Stimulated activated CD8-positive, alpha-beta memory T cell treated with anti-CD3 and anti-CD28 coated beads, Interleukin-12 subunit alpha, Interleukin-12 subunit beta, amount 100 ng/mL, for 1 hour (primary cell): ENCODE results near the gene ANTXRL.
"Not testable (repeated sequence)": the region's sequence is repeated elsewhere in the genome, so short reads cannot be mapped to it uniquely, and the experiment has no call there.

Source experiments
- DNase-seq: peaks from one replicate; pipeline ENCODE4 v3.0.0-alpha.2; 2020; ENCODE audit warnings: low read depth

The ANTXRL gene

DNA sequence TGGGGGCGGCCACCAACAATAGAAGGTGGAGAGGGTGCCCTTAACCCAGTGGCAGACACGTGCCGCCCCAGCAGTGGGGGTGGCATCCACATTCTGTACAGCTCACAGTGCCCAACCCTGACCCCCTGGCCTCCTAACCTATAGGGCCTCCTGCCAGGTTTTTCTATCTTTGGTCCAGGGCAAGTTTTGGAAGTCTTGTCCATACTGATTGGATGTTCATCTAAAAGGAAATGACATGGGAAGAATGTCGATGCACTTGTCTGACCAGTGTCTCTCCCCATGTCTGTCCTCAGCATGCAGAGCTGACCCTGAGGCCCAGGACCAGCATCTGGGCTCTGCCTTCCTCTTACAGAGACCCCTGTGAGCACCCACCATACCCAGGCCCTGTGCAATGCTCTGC is 32.3 kb upstream of the ANTXRL start:
- DNase-seq = no peak

DNA sequence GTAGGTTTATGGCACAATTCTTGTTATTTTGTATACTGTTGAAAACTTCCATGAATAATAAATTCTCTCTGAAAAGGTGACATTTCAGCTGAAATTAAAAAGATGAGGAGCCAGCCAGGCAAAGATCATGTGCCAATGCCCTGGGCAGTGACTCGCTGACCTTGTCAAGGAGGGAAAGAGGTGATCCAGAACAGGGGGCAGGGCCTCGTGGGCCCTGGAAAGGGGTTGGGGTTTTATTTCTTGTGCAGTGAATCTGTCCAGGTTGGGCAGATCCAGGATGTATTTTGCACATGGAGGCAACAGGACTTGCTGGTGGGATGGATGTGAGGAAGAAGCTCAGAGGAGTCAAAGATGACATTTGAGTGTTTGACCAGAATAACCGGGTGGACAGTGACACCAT is 31.6 kb upstream of the ANTXRL start:
- not testable (repeated sequence) for DNase-seq

DNA sequence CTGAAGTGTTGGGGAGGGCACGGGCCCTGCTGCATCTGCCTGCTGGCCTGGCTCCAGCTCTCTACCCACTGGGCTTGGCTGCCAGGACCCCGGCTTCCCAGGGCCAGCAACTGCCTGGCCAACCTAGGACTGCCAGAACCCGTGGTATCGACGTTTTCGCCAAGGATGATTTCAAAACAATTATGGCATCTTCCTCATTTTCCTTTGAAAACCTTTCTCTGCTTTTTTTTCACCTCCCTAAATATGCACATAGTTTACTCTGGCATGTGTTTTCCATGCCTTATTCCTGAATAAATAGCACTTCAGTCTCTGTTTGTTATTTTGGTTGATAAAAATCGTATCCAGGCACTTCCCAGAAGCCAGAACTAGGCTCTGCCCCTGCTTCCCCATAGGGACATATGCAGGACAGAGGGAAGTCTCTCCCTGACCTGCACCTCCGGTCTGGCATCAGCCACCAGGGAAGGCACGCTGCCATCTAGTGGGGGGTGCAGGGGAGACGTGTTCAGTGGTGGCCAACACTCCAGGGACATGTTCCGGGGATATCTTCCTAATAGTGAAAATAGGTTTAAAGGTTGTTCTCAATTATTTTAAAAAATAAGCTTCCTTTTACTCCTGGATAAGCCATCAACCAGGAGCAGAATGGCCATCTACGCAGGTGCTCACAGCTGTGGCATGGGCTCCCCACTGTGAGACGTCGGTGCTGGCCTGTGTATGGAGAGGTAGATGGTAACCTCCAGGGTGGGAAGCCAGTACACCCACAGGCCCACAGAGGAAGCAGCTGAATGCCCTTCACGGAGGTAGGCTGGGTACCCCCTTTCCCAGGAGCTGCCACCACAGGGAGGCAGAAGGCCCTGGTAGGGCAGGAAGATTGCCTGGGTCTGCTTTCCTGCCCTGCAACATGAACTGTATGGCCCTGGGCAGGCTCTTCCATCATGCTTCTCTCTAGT is 30.7 kb upstream of the ANTXRL start:
- peak; percentile 24 for DNase-seq

DNA sequence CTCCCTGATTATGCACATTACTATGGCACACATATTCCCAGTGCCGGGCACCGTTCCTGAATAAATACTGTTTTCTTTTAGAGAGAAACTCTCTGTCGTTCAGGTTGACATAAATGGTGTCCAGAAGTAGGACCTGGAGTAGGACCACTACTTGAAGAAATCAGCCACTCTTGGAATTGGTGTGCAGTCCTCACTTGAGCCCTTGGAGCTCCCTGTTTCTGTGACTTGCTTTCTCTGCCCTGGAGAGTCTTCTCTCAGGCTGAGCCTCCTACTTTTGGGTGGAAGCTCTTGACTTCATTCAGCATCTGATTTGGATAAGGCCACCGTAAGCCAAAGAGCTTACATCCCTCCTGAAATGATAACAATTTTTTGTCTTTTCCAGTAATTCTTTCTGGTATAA is 29.7 kb upstream of the ANTXRL start:
- no peak for DNase-seq

DNA sequence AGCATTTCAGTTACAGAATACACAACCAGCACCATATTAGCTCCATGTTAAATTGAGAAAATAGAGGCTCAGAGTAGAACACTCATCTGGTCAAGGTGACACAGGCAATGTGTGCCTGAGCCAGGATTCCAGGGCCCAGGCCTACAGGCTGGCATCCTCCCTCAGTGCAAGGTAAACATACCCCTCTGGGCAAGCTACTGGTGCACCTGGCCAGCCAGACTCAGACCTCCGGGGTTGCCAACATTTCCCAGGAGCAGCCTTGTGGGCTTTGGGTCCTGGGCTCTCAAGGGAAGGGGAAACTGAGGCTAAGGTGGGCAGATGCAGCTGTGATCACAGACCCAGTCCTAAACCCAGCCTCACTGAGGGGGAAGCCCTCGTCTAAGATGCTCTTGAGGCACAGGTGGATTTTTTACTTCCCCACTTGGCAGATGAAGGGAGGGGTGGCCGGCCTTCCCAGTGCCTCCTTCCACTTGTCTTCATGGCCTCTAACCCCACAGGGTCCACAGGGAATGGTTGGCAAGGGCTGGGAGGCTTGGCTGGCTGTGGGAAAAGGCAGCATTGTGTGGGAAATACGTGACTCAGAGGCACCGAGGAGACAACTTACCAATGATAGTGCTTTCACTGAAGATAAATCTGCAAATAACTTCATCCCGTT is 23.8 kb upstream of the ANTXRL start:
- DNase-seq = not testable (repeated sequence)

DNA sequence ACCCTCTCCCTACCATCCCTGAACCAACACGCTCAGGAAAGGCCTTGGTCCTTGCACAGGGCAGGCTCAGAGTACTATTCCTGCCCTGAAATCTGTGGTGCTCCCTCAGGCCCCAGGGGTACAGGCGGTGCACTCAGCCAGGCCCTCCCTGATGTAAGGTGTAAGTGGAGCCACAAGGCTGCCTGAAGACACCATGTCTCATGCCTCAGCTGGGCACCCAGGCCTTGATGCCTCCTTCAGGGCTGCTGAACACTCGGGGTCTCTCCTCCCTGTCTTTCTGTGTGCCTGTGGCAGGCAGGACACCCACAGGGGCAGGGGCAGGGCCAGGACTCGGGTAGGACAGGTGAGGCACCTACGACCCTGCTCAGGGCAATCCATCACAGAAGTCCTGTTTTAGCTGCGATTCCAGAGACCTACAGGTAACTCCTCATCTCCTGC is 22.9 kb upstream of the ANTXRL start:
- no peak for DNase-seq

DNA sequence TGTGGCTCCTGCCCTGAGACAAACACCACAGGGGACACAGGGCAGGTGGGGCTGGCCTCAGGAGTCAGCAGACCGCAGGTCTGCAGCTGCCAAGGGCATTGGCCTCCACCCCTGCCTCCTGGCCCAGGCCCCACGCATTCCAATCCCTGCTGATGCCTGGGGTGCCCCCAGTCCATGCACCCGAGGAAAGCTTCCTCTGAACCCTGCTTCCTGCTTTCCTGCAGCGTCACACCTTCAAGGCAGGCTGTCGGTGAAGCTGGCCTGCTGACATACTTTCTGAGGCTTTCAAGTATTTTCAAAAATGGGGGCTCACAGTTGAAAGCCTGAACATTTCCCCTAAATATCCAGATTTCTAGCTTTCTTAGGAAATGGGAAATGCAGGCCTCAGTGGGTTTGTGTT is 22.5 kb upstream of the ANTXRL start:
- DNase-seq = no peak

DNA sequence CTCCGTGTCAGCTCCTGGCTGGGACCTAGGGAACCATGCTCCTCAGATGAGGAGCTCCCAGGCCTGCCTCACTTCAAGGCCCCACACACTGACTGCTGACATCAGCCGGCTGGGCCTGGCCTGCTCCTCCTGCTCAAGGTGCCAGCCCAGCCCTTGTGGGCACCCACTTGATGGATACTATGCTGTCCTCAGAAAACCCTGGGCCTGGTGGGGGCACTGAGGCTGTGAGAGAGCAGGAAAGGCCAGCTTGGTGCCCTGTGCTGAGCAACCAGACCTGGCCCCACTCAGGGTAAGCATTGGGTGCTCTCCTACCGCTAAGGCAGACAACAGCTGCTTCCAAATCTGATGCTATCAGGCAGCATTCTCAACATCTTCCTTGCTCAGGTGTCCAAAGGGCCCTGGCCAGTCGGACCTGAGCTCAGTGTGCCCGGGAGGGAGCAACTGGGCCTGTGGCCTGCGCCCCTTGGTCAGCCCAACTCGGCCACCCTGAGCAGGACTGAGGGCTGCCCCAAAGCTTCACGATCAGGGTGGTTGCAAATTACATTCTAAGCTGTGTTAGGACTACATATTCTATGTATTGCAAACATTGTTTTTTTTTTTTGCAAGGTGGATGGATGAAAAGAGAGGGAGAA is 21.9 kb upstream of the ANTXRL start:
- no peak for DNase-seq

DNA sequence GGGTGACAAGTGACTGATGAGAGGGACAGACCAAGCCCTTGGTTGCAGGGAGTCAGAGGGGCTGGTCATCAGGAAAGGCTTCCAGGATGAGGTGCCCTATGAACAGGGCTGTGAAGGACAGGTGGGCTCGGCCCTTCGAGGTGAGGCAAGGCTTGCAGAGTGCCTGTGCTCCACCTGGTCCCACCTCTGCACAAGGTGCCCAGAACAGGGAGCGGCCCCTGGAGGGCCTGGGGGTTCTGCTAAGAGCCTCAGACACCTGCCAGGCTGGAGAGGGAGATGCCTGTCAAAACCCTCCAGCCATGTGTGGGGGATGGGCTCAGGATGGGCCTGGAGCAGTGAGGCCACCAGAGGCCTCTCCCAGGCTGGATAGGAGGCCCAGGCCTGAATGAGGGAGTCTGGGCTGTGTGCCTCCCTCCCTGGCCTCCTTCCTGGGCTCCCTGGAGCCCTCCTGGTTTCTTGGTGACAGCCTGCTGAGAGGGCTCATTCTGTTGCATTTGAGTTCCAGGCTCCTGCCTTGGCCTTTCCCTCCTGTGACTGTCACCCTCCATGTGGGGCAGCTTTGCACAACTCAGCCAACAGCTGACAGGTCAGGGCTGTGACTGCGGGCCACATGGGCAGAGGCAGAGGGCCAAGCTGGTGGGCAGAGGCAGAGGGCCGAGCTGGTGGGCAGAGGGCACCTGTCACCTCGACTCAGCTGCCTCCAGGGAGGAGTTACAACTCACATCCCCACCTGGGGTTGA is 21.1 kb upstream of the ANTXRL start:
- DNase-seq = not testable (repeated sequence)

DNA sequence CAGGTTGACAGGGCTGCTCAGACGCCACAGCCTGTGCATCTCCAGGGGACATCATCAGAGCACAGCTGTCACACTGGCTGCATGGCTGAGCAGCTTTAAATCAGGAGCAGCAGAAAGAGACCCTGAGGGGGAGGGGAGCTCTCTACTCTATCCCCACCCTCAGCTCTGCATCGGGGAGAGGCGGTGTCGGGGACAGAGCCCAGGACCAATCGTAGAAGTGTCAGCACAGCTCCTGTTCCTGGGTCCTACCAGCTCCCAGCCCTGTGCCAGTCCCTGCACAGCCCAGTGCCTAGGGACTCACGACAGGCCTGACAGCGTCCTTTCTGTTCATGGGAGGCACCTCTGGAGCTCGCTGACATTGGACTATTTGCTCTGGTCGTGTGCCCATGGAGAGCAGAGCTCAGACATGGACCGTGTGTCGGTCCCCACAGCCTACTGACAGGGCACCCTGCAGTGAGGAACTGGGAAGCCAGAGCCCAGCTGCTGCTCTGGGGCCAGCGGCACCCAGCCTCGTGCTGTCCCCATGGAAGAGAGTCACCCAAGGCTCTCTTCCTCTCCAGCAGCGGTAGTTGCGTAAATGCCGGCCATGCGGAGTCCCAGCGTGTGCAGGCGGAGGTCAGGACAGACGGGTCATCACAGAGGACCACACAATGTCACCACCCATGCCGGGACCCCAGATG is 20.4 kb upstream of the ANTXRL start:
- no peak for DNase-seq

DNA sequence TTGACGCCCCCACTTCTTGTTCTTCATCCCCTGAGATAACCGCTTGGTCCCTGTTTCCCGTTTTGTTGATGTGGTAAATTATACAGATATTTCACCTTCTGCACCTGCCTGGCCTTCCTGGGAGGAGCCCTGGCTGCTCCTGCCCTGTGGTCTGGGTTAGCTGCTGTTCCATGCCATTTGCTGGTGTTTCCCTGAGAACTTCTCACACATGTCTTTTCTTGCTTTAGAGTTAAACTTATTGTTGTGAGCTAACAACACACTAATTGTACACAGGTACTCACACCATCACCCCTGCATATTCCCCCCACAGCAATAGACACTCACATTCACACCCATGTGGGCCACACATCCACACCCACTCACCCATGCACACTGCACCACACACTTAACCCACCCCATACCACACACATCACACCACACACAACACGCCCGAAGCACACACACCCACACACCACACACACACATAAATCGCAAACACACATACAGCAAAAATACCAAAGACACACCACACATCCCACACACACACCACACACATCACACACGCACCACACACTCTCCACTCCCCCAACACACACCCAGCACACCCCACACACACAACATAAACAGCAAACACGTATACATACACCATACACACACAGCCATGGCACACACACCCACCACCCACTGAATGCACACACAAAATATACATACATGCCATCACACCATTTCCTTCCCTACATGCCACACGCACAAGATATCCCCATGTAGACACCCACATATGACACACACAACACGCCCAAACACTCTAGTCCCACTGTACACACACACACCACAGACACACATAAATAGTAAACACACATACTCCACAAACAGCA is 19.4 kb upstream of the ANTXRL start:
- DNase-seq = no peak

DNA sequence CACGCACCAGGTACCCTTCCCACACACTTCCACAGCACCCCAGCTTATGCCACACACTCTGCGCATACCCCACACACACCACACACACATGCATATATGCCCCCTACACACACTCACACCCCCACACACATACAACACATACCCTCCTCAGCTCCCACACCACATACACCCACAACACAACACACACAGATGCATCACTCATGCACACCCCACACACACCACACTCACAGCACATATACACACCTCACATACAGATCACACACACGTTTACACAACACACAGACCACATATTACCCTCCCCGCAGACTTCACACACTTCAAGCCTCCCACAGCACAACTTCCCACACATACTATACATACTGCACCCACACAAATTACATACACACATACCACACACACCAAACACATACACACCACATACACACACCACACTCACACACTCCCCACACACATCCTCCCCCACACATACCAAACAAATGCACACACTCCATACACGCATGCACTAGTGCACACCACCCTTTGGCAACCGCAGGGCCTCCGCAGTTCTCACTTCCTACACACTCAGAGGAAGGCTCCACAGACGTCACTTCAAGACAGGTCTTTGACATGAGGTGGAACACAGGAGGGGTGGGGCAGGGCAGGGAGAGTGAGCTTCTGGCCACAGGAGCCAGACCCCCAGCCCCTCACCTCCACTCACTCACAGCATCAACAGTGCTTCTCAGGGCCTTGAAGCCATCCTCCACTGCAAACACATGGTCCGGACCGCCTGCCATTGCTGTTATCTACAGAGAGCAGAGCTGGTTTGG is 18.5 kb upstream of the ANTXRL start:
- DNase-seq = peak; percentile 27

DNA sequence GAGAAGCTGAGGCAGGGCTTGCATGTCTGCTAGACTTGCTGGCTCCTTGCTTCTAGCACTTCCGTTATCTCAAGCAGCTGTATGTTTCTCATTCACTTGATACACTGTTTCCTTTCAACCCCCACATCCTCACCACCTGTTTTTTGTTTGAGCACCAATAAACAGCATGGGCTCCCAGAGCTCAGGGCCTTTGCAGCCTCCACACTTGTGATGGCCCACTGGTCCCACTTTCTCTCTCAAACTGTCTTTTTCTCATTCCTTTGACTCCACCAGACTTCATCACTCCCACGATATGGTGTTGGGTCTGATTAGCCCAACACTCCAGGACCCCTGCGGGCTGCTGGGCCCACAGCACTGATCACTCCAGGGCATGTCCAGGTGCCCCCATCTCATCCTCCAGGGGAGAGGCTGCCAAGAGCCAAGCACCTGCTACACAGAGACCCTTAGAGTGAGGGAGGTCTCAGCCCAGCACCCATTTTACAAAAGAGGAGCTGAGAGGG is 17.2 kb upstream of the ANTXRL start:
- DNase-seq = peak; percentile 17

DNA sequence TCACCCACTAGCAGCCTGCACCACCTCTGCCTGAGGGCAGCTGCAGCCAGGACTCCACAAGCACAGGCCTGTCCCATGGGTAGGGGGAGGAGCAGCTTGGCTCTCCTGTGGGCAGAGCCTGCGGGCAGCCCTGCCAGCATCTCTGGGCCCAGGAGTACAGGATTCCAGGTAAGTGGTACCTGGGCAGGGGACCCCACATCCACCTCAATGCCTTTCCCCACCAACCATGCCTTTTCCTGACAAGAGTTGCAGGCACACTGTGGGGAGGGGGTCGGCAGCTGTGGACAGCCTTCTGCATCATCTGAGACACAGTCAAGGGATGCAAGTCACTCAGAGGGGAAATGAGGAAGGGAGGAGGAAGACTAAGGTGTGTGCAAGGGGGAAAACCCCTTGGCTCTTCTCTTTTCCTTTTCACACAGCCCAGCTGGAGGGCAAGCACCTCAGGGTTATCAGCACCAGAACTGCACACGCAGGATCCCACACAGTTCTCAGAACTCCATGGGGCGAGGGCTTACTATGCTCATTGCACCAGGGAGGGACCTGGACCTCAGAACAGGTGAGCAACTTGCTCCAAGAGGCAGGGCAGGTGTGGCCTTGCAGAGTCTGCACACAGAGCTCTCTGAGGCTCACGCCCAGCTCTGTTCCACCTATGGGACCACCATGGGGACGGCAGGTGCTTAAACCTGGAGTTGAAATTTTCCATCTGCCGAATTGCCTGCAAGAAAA is 16.5 kb upstream of the ANTXRL start:
- no peak for DNase-seq

DNA sequence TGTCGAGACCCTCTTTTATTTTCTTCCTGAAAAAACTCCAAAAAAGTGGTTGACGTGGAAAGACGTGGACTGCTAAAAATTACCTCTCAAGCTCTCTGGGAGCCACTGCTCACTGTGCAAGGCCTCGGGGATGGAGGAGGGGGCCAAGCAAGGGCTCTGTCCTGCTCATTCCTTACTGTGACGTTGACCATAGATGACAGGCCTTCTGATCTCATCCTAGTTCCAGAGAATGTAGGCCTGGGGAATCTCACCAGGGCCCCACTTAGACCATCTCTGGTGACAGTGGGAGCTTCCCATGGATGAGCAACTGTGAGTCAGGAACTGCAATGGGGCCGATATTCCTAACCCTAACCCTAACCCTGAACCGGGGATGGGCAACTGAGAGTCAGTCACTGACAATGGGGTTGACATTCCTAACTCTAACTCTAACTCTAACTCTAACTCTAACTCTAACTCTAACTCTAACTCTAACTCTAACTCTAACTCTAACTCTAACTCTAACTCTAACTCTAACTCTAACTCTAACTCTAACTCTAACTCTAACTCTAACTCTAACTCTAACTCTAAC is 15.8 kb upstream of the ANTXRL start:
- DNase-seq = not testable (repeated sequence)

DNA sequence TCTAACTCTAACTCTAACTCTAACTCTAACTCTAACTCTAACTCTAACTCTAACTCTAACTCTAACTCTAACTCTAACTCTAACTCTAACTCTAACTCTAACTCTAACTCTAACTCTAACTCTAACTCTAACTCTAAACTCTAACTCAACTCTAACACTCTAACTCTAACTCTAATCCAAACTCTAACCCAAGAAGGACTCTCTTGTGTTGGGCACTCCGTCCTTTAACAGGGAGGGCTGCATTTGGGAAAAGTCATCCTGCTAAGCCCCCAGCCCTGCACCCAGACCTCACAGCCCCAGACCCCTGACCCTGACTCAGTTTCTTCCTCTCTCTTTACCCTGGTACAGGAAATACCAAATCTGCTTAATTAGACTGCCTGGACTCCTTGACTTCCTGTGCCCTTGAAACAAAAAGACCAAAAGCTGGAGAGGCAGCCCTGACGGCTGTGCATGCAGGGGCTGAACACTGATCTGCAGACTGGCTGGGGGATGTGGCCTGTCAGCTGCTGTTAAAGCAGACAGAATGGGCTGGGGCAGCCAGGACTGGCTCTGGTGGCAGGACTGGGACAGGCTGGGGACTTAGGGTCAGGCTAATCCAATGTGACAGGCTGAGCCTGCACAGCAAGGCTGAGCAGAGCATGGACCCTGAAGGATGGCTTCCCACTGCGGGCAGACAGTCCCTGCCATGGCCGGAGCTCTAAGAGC is 14.8 kb upstream of the ANTXRL start:
- not testable (repeated sequence) for DNase-seq

DNA sequence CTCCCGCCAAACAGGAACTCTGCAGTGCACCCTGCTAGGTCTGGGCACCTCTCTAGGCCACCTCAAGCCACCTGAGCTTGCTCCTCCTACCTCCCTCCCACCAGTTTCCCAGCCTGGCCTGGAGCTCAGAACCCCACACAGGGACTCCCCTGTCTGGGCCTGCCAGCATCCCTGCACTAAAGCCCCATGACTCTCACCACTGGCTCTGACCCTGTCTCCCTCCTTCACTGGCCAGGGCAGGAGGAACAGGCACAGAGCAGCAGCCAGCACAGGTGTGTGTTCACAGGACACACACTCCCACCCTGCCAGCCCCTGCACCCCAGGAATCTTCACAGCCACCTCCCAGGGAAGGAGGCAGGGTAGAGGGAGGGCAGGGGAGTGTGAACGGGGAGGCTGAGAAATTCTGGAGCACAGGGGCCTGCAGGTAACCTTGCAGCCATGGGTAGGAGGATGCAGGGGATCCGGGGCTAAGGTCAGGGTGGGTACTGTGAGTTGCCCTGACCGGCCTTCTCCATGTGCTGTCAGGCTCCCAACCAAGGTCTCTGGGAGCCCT is 13.9 kb upstream of the ANTXRL start:
- no peak for DNase-seq
